NCI-H524 treated with DMSO at 0.1 percent for 48 hours (cell line): ENCODE results near the gene POLA1.

Experiments
- DNase-seq: peaks from one replicate; lab custom pipeline; 2025; lab: John Stamatoyannopoulos, UW

POLA1 gene

DNA sequence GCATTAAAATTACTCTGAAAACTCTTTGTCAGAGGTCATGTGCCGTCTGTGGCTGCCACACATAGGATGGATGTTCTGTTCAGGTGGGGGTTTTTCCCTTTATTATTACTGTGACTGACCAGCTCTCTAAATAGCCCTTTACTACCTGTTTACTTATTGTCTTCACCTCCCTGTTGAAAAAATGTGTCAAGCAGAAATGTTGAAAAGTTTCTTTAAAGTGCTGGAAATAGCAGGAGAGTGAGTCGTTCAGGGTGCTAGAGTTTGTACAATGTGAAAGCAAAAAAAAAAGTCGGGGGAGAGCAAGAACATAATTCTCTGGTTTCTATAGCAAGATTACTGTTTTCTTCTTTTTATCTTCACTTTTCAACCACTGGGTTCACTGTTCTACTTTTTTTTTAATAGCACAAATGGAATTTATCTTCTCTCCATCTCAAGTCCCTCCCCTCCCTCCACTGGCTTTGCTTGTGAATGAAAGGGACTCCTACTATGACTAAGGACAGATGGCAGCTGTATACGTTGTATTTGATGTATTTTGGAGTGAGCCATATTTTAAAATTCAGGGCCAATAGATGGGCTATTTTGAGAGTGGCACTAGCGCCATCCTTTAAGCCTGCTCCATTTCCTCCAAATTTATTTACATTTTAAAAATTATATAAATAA is 288.7 kb downstream of the POLA1 start:
- DNase-seq, result no peak

DNA sequence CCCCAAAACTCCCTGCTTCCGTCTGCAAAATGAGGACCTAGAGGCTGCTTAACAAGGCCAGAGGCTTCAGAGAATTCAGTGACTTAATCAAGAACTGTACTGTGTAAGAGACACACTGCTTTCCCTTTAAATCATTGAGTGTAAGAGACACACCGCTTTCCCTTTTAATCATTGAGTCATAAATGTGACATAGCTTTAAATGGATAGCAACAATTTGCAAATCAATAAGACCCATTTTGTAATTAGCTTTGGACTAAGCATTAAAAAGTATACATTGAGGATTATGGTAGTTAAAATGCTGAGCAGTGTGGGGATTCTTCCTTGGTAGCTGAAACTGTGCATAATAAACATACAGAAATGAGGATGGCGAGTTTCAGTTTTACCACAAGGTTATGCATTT is 290.2 kb downstream of the POLA1 start:
- no peak for DNase-seq

DNA sequence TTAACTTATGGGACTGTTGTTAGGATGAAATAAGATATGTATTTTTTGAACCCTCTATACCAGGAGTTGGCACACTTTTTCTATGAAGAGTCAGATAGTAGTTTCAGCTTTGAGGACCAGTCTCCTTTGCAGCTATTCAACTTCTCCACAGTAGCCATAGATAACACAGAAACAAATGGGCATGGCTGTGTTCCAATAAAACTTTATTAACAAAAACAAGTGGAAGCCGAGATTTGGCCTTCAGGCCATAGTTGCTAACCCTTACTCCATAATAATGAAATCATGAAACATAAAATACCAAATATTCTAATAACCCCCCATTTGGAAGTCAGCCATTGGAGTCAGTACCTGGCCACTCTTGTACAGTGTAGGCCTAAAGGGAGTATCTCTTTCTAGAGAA is 291.4 kb downstream of the POLA1 start:
- no peak for DNase-seq

DNA sequence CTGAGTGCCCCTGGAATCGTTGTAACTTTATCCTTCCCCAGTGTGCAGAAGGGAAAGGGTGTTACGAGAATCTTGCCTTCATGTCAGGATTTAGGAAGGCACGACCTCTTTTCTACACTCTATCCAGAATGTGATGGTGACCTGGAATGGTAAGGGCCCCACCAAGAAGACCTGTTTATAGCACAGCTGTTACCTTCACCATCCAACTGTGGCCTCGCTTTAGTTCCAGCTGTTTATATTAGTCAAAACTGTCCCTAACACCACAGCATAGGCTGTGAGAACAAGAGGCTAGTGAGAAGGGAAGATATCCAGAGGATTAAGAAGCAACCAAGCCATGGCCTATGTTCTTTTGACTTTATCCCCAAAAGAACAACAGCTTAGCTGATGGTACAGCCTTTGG is 294.0 kb downstream of the POLA1 start:
- DNase-seq, result no peak

DNA sequence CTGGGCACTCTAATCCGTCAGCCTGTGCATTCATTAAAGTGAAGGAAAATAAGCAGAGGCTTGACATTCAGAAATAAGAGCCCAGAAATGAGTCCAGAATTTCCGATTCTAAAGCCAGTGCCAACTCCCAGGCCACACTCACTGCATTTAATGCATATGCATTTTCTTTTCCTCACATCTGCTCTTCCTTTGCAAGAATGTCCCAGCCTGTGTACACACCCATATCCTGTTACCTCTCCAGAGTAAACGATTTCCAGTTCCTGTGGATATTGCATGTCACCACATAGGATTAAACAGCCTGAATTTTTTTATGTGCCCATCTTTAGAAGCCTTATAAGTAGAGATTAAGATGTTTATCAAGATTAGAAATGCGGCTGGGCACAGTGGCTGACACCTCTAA is 294.6 kb downstream of the POLA1 start:
- no peak for DNase-seq

DNA sequence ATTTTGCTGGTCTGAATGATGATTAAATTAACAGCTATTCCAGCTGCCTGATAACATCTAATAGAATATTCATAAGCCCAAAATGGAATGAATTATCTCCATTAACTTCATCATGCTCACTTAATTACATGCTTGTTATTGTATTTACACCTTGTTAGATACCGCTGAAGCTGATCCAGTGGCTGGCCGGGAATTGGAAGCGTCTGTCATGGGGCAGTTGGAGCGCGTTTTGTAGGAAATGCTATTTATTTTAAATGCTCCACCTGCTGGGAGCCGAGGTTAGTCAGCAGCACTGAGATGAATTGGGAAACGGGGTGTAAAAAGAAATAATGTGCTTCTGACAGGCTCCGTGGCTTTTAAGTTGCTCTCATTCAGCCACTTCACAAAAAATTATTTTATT is 296.8 kb downstream of the POLA1 start:
- no peak for DNase-seq

DNA sequence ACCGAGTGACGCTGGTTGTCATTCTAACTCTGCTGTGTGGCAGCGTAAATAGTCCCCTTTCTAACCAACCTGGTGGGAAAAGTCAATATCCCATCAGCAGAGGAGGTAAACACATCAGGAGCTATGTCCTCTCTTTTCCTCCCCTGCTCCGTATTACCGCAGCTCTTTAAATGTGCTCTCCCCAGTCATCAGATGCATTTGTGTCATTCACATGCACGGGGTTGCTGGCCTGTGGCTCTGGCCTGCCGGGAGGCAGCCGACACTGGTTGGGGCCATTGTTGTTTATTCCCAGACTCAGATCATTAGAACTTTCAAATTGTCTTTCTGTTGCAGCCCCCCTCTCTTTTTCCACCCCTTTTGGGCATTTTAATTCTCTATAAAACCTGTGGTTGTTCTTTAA is 300.2 kb downstream of the POLA1 start:
- no peak for DNase-seq

DNA sequence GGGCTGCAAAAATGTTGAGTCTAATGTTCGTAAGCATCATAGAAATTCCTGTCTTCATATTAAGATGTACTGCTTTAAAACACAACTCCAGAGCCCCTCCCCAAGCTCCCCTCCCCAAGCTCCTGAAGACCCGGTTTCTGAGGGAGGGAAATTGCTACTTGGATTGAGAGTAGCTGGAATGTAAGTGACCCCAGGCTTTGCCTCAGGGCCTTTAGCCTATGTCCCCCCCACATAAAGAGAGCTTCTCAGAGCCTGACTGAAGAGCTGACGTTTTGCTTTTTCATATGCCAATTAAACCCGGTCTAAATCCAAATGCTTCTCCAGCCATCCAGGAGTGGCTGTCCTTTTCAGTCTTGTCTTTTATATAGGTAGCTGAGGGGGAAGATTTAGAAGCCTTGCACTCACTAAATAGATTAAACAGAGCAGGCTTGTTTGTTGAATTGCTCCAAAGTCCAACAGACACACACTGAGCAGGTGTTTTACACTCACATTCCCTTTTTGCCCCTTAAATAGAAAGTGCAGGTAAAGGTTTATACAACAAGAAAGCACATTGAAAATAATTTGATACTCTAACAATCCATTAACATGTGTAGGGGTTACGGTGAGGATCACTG is 302.5 kb downstream of the POLA1 start:
- DNase-seq, result no peak

DNA sequence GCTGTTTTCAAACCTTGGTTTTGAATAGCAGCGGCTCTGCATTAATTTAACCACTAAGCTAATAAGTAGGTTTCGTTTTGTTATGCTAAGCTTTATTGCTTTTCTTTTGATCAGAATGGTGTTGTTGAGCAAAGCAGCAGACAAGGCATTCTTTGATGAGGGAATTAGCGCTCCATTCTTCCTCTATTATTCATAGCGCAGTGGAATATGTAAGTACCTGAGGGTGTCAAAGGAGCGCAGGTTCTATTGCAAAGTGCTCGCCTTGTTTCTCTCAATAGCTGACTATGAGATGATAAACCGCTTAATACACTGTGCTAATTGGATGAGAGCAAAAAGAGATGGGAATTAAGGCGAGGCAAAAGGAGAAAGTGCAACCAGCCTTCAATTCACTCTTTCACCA is 305.8 kb downstream of the POLA1 start:
- no peak for DNase-seq

DNA sequence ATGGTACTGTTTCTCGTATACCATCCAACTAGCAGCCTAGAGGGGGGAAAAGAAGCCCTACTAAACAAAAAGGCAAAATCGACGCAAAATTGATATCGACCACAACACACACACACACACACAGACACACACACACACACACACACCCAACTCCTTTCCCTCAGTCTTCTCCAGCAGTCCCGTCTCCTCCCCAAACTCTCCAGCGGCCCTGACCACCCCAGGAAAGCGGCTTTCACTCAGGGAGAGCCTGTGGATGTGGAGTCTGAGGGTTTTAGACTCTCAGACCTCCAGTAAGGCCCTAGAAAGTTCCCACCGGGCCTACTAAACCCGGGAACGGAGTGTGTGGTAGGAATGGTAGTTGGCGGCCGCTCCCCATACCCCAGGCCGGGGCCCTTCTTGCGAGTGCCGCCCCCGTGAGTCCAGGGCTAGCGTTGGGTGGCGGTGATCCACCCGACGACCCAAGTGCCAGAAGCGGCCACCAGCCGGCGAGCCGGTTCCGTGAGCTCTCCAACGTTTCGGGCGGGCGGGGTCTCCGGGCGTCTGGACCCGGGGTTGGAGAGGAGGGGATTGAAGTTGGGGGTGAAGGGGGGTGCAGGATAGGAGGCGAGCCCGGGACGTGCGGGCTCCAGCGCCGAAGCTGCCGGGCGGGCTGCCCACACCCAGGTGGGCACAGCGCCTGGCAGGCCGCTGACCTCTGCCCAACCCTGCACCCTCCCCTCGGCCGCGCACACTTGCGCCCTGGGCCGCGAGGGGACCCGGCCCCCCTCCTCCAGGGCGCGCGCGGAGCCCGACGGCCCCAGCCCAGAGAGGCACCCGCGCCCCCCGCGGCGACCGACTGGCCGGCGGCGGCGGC is 308.3 kb downstream of the POLA1 start:
- no peak for DNase-seq

DNA sequence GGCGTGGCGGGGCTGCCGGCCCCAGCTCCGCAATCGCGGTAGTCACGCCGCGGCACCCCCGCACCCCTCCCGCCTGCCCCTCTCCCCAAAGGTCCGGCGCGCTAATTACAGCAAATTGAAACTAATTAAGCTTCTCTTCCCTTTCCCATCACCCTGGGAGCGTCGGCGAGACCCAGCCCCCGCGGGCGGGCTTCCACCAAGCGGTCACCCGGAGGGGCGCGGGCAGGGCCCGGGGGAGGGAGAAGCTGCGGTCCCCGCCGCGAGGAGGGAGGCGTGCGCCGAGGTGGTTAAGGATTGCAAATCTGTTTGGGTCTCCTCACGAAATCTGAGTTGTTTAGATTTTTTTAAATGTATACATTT is 308.9 kb downstream of the POLA1 start:
- no peak for DNase-seq

DNA sequence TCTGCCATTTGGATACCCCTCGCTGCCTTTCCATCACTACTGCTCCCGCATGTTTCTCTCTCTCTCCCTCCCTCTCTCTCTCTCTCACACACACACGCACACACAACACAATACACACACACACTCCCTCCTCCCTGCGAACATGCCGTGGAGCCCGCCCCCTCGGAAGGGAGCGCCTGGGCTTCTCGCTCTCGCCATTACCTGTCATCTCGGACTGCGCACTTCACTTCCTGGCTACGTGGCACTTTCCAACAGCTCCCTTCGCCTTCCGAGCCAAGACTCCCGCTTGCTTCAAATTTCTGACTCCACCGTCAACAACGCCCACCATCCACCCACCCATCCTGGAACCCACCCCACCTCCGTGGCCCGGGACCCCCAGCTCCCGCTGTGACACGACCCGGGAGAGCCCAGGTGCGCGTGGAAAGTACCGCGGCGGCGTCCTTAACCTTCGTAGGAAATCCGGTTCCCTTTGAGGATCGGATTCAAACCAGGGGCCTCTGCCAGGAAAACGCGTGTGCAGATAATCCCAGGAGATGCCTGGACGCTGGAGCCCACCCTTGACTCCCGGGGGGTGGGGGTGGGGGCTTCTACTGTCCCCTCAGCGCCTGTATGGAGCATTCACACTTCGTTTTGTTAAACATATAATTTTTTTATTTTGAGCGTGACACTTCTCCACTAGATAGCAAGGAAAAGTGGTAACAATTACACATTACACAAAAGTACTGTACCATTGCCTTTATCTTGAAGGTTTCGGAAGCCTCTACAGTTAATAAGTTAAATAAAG is 309.5 kb downstream of the POLA1 start:
- no peak for DNase-seq

DNA sequence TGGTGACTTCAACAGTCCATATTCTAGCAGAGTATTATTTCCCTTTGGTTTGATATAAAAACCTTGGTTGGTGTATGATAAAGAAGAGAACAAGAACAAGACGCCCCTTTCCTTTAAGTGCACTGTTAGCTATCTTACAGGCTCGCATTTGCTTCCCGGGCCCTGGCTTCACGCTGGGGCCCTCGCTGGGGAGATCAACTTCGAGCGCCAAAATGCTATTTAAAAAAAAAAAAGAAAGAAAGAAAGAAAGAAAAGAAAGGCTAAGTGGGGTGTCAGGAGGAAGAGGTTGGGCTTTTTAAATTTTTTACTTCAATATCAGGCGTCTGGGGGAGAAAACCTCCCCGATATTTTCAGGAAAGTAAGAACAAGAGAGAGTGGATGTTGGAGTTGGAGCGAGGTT is 310.3 kb downstream of the POLA1 start:
- no peak for DNase-seq

DNA sequence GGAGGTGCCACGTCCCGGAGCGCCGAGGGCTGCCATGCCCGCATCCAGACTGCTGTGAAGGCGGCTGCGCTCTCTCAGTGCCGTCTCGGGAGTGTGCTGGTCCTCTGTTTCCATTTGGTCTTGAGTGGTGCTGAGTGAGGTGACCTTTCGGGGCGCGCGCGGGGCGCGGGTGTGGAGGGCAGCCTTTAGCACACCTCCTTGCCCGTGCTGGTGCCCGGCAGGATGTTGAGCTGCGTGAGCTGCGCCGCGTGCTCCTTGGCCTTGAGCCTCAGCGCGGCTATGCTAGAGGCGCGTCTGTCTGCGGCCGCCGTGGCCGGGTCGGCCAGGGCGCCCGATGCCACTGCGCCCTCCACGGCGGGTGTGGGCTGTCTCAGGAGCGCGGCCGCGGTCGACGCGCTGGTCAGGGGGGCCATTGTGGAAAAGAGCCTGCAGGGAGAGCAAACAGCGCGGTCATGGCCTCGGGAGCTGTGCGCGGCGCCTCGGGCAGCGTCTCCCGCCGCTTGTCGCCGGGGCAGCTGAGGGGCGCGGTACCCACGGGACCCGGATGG is 310.8 kb downstream of the POLA1 start:
- no peak for DNase-seq

DNA sequence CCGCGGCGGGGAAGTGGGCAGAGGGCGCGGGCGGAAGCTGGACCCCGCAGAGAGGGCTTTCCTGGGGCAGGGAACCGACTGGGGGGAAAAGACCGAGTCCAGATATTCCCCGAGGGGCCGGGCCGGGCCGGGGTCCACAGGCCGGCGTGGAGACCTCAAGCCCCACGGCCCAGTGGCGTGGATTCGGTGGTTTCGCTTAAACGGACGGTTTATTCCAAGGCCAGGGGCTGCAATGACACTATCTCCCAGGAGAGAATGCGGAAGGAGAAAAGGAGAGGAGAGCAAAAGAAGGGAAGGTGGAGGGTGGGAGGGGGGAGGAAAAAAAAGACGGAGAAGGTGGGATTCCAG is 311.3 kb downstream of the POLA1 start:
- DNase-seq, result no peak

DNA sequence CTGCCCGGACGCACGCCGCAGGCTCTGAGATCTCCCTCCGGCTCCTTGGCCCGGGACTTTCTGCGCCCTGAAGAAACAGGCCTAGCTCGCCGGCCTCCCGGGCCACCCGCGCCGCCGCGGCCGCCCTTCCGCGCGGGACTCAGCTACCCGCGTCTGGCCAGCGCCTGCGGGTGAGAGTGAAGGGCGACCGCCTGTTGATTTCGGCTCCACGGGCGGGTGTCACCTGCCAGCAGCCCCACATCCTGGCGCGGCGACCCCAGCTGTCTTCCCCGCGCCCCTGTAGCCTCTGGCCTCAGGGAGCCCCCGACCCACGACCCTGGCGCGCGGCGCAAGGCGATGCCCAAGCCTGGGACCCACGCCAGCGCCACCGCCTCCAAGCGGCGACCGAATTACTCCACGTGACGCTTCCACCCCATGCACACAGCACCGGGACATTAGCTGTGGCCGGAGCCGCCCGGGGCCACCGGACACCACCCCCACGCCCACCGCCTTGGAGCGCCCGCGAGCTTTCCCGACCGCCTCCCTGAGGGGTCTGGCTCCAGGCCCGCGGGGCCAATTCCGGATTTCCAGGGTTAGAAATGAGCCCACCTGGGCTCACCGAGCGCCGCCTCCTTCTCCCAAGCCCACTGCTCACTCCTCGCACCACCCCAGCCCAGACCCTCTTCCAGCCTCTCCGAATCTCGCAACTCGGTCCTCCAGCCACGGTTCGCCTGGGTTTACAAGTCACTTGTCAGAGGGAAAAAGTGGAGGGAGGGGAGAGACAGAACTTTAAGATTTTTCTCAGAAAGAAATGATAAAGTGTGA is 311.9 kb downstream of the POLA1 start:
- no peak for DNase-seq

DNA sequence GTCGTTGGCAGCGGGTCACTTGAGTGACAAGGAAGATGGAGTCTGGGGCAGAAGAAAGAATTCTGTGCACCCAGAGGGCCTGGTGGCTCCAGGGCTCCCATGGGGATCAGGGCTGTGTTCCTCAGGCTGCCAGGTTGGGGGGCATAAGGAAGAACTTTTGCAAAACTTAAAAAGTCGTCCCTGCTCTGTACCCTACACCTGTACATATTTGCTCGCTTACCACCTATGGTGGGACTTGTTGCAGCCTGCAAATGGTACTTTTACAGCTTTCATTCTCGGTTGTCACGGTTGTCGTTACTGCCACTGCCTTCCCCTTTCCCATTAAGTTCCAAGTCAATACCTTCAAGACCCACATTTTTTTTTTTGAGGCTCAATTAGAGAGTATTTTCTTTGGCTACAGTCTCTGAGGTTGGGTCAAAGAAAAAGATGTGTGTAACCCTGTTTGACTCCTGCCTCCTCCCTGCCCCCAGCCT is 312.9 kb downstream of the POLA1 start:
- DNase-seq, result no peak

DNA sequence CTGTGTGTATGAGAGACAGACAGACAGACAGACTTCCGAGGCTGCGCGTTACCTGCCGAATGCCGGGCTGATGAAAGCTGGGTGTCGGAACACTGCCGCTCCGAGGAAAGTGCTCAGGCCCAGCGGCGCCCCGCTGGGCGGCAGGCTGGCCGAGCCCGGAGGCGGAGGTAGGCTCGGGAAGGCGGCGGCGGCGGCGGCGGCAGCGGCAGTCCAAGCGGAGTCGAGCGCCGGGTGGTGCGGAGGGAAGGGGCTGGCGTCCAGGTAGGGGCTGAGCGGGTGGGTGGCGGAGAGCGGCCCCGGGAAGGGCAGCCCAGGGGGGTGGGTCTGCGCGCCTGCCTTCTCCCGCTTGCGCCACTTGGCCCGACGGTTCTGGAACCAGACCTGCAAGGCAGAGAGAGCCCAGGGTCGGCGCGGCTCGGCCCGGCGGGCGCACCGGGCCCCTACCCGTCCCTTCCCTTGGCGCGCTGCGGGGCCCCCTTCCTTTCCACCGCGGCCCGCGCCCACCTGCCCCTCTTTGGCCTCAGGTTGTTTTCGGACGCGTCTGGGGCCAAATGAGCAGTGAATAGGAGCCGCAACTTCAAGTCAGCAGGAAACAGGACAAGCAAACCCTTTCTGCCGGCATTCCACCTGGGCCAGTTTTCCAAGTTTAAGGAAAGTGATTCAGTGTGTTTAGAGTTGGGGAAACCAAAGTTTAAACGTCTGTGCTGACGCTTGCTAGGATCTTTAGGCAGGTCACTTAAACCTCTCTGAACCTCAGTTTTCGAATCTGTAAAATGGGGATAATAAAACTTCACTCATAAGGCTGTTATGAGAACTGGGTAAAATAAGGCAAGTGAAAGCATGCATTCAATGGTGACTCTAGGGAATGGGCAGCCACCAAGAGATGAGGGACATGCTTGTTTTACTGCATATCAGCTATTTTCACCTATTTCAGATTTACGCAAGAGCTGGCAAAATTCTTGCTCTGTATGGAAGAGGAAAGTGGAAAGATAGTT is 313.6 kb downstream of the POLA1 start:
- no peak for DNase-seq

DNA sequence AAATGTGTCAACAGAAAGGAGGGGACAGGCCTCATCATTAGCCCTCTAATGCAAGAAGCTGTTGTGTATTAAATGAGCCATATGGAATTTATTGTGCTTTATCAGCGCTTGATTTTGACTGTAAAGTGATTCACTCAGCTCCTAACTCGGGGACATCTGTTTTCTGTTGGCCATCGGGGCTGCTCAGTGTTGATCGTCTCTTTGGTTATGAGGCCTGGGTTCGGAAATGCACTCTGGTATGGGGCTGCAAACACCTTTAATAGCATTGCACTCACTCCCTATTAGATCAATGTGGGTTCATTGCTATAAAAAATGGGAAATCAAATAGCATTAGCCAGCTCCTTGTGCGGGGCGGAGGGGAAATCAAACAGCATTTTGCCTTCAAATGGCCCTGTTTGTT is 315.7 kb downstream of the POLA1 start:
- no peak for DNase-seq
